ENCODE results near the gene PARVB.

The PARVB gene

GRCh38 chr22:44179989-44180705, 156.0 kb downstream of the PARVB start:
- DNase-seq (ENCODE audit: low read depth in 1 of 2, low spot score in 1 of 2): no peak

GRCh38 chr22:44180706-44181032, 156.6 kb downstream of the PARVB start, which contains the start of gene PARVG:
Gene PARVG, plus strand, starts transcription at chr22:44180925. Its CDS starts 2,405 bp downstream, at chr22:44183330.
- DNase-seq (ENCODE audit: low read depth in 1 of 2, low spot score in 1 of 2): no peak

DNA sequence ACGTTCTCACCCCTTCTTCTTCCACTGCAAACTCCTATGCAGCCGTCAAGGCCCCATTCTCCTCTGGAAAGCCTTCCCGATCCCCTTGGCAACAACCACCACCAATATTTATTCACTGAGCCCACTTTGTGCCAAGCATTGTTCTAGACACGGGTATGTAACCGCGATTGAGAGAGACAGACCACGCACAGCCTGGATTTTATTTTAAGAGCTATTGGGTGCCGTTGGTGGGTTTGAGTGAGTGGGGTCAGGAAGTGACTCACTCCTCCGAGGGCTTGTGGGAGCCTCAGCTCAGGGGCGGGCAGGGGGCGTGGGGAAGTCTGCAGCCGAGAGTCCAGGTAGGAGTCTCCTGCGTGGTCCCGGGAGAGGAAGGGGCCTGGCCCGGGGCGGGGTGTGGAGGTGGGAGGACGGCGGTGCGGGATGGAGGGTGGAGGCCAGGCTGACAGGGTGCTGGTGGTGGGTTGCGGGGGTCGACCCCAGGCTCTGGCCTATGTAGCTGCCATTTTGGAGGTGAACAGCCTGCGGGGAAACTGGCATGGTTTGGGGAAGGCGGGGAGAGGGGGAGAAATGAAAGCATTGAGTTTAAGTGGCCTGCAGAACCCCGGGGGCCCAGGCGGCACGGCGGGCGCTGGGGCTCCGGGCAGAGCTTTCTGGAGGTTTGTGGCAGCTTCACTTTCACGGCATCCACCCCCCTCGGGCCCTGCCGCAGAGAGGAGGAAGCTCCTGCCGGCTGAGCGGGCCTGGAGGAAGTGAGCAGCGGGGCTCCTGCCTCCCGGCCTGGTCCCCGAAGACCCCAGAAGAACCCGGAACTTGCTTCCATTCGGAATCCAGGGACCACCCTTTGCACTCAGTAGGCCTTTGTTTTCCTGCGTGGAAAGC, 157.2 kb downstream of the PARVB start:
- DNase-seq (ENCODE audit: low read depth in 1 of 2, low spot score in 1 of 2): peak in 1 of 2 donors; percentile 29

DNA sequence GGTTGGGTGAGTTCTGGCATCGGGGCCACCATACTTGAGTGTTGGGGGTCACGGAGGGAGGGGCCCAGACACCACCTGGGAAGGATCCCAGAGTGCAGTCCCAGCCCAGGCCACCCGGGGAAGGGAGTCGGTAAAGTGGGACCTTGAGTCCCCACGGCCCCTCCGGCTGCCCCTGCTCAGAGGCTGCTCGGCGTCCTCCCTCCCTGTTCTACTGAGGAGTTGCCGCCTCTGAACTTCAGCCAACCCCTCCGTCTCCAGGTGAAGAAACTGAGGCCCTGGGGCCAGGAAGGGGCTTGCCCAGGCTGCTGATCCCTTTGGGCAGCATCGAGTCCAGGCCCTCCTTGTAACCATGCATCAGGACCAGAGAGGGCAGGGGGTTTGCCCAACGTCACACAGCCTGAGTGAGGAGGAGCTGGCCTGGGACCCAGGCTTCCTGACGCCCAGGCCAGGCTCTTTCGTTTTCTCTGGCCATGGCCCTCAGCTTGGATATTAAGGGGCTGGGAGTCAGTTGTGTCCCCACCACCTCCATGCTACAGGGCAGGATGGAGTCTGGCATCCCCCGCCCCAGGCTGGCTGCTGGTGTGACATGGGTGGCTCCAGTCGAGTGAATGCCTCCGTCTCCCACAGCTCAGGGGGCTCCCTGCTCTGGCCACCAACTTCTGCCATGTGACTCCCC, 157.9 kb downstream of the PARVB start:
- no peak for DNase-seq (ENCODE audit: low read depth in 1 of 2, low spot score in 1 of 2)

- no peak for DNase-seq (ENCODE audit: low read depth in 1 of 2, low spot score in 1 of 2)
Observed at GRCh38 chr22:44182588-44183286, 158.6 kb downstream of the PARVB start.

DNA sequence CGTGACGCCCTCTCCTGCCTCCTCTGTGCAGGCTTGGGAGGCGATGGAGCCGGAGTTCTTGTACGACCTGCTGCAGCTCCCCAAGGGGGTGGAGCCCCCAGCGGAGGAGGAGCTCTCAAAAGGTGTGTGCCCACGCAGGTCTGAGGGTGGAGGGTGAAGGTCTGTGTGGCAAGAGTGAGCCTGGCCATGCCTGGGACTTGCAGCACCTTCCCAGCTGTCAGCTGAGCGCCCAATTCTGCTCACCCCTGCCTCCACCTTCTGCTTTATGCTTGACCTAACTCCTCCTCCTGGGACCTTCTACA, 159.1 kb downstream of the PARVB start:
- no peak for DNase-seq (ENCODE audit: low read depth in 1 of 2, low spot score in 1 of 2)

- DNase-seq (ENCODE audit: low read depth in 1 of 2, low spot score in 1 of 2): no peak
Observed at GRCh38 chr22:44184006-44184405, 159.9 kb downstream of the PARVB start.

DNA sequence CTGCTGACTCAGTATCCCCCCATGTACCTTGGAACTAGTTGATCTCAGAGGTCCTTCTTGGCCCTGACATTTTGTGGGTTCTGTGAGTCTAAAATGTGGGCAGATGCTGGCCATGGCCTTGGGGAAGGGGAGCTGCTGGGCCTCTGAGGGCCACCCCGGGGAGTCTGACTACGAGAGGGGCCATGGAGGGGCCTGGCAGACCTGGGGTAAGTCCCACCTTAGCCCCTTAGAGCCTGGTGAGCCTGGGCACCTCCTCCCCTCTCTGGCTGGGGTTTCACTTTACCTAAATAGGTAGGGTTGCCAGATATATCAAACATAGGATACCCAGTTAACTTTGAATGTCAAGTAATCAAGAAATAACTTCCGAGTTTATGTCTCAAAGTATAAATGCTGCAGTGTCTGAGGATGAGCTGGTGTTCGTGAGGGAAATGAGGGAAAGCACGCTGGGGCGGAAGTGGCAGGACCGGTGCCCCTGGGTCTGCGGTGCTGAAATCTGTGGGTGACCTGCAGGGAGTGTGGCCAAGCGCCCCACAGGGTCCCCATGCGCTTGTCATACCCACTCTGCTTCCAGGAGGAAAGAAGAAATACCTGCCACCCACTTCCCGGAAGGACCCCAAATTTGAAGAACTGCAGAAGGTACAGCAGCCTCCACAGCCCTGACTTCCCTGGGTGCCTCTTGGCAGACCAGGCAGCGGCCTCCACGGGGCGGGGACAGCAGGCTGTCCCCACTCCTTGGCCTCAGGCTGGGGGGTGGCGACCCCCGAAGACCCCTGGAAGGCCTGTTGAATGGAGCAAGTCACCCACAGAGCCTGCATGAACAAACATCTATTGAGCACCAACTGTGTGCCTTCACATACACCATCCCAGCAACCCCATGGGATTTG, 161.4 kb downstream of the PARVB start:
- DNase-seq (ENCODE audit: low read depth in 1 of 2, low spot score in 1 of 2): no peak

GRCh38 chr22:44186121-44186510, 162.0 kb downstream of the PARVB start:
- DNase-seq (ENCODE audit: low read depth in 1 of 2, low spot score in 1 of 2): no peak

DNA sequence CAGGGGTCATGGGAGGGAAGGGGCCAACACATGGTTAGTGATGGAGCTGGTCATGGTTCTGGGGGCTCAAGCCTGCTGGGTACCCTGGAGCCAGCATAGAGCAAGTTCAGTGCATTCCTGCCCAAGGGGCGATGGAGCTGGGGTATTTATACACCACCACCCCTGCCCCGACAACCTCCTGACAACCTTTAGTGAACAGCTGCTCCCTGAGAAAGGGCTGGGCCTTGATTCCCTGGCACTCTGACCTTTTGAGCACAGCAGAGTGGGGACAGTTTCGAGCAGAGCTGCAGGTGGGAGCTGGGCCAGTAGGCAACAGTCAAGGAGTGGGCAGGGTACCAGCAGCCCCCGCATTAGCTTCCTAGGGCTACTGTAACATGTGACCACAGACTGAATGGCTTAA, 162.6 kb downstream of the PARVB start:
- DNase-seq (ENCODE audit: low read depth in 1 of 2, low spot score in 1 of 2): no peak

GRCh38 chr22:44187652-44188230, 163.6 kb downstream of the PARVB start:
- no peak for DNase-seq (ENCODE audit: low read depth in 1 of 2, low spot score in 1 of 2)

- DNase-seq (ENCODE audit: low read depth in 1 of 2, low spot score in 1 of 2): no peak
Observed at GRCh38 chr22:44188316-44188715, 164.2 kb downstream of the PARVB start.

DNA sequence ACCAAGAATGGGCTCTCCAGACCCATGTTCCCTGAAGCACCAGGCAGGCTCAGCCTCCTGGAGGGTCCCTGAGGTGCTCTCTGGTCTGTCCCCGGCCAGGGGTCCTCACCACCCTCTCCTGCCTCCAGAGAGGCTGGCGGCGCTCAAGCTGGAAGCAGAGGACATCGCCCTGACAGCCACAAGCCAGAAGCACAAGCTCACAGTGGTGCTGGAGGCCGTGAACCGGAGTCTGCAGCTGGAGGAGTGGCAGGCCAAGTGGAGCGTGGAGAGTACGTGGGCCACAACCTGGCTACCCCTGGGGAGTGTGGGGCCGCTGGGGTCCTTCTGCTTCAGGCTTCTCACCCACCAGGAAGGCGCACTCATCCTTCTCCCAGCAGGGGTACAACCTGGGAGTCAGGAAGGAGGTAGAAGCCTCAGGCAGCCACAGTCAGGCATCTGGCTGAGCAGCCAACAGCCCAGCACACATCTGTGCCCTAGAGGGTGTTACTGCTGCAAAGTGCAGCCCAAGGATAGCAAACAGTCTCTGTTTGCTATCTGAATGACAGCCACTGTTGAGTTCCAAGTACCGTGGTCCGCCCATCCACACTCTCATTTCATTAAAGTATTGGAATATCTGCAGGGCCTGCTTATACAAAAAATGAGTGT, 165.0 kb downstream of the PARVB start:
- no peak for DNase-seq (ENCODE audit: low read depth in 1 of 2, low spot score in 1 of 2)

DNA sequence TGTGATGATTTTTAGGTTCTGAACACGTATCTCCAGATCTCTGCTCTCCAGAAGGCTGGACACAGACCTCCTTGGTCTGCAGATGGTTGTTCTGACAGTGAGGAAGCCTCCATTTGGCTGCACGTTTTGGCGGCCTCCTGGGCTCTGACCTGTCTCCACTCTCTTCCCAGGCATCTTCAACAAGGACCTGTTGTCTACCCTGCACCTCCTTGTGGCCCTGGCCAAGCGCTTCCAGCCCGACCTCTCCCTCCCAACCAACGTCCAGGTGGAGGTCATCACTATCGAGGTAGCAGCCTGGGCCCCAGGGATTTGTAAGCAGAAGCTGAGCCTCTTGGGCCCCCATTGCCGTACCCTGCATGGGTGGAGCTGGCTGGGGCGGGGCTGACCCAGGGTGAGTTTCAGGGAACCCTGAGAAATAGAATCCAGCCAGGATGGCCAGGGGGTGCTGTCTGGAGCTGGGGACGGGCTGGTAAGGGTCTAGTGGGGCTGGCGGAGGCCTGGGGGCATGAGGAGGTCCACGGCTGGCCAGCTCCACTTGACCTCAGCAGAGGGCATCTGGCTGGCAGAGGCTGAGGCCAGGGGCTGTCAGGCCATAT, 166.4 kb downstream of the PARVB start:
- no peak for DNase-seq (ENCODE audit: low read depth in 1 of 2, low spot score in 1 of 2)

GRCh38 chr22:44191036-44191454, 166.9 kb downstream of the PARVB start:
- no peak for DNase-seq (ENCODE audit: low read depth in 1 of 2, low spot score in 1 of 2)

- DNase-seq (ENCODE audit: low read depth in 1 of 2, low spot score in 1 of 2): no peak
Observed at GRCh38 chr22:44192098-44192815, 168.2 kb downstream of the PARVB start.

DNA sequence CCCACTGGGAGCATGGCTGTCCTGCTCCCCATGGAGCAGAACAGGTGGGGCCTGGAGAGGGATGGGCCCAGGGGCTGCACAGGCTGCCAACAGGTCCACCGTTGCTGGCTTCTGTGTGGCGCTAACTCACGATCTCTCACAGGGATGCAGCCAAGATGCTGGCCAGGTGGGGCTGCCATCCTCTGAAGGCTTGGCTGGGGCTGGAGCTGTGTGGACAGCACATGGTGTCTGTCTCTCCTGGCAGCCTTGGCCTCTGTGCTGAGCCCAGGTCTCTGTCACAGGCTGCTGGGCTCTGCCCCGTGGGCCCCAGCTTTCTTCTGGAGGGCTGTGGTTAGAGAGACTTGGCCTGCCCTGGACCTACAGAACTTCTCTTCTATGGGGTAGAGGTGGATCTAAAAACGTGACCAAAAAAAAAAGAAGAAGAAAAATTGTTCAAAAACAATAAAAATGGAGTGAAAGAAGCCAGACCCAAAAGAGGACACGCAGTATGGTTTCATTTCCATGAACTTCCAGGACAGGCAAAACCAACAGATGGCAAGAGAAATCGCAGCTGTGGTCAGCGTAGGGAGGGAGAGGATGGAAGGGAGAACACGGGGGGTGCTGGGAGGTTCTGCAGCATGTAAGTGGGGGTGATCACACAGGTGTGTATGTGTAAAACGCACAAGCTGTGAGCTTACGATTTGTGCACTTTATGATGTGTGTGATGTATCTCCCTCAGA, 168.9 kb downstream of the PARVB start:
- DNase-seq (ENCODE audit: low read depth in 1 of 2, low spot score in 1 of 2): no peak

DNA sequence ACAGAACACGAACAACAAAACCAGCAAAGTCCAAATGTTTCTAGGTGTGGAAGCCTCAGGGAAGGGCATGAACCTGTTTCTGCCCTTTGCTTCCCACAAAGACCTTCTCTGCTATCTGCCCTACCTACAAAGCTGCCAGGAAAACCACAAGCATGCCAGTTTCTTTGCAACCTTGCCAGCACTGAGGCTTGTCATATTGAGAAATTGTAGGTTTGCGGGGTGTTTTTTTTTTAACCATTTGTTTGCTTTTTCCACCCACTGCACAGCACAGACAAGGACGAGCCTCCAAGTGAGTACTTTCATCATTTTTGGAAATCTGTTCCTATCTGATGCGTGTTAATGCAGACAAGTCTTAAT, 169.4 kb downstream of the PARVB start:
- no peak for DNase-seq (ENCODE audit: low read depth in 1 of 2, low spot score in 1 of 2)
